ENCODE measurements around the gene SESN3. TPM values are rescaled to one million over a fixed set of nuclear protein-coding genes. Genes with fewer than 3 reads are reported as not detected.
"Not testable (repeated sequence)": the region's sequence is repeated elsewhere in the genome, so short reads cannot be mapped to it uniquely, and the experiment has no call there.

SESN3 gene
- total and polyA plus RNA-seq, 4 donors: 4.0 to 73.3 (median 20.1) TPM

- Histone ChIP-seq H3K9ac (ENCODE audit: insufficient read depth in 1 of 2, low read length in 2 of 2) (no peak overlapping the region), H3K9me3 (ENCODE audit: control insufficient read depth in 4 of 4, insufficient read depth in 3 of 4, low read length in 3 of 4) (no peaks in the 10 kb centered on the region), H3K27me3 (ENCODE audit: control insufficient read depth in 3 of 3, insufficient read depth in 3 of 3, low read length in 2 of 3) (no peaks in the 10 kb centered on the region), H3K36me3 (ENCODE audit: control insufficient read depth in 4 of 4, insufficient read depth in 4 of 4, low read length in 4 of 4) (no peaks in the 10 kb centered on the region), H3K27ac (ENCODE audit: low read depth in 1 of 2, low read length in 1 of 2) (no peak overlapping the region), H3K4me3 (no peak overlapping the region), H3K4me1 (ENCODE audit: control insufficient read depth in 5 of 5, insufficient read depth in 5 of 5, low read length in 5 of 5) (peaks cover 0 to 8% (median under 1%) of the 10 kb centered on the region in 5 donors)
- TF ChIP-seq CTCF (IDR thresholded peaks at IDR 0.05; ENCODE audit: control extremely low read depth, extremely low read depth): no peak
- ATAC-seq (ENCODE audit: insufficient read depth, low FRiP score) (no peak), DNase-seq (no peak)
- 82 to 91% methylated on average over 2 of the region's 2 CpGs for WGBS, 2 donors
Observed at GRCh38 chr11:95142431-95142830, 88.6 kb downstream of the SESN3 start.

DNA sequence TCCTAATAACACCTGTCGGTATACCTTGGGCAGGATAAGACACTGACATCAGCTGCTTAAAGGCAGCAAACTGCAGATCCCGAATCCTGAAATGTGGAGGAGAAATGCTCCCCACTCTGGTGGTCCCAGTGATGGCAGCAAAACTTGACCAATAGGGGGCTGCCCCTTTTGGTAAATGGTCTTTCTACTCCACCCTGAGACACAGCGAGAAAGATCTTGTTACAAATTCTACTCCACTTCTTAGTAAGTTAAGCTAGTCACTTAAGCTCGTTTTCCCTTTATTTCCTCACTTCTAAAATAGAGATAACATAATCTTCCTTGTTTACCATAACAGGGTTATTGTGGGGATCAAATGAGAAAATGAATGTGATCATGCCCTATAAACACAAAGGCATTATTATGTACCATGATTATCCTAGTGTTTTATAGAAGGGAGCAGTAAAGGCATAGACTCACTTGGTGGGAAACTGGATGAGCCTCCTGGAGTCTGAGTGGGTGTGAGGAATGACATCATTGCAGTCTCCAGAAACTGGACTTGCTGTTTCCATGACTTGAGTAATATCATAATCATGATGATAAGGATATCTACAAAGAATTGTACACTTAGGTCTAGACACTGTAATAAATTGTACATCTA, 90.5 kb downstream of the SESN3 start:
- no peak for DNase-seq
- Histone ChIP-seq H3K9me3 (ENCODE audit: control insufficient read depth in 4 of 4, insufficient read depth in 3 of 4, low read length in 3 of 4) (no peaks in the 10 kb centered on the region), H3K36me3 (ENCODE audit: control insufficient read depth in 4 of 4, insufficient read depth in 4 of 4, low read length in 4 of 4) (no peaks in the 10 kb centered on the region), H3K27ac (ENCODE audit: low read depth in 1 of 2, low read length in 1 of 2) (no peak overlapping the region), H3K9ac (ENCODE audit: insufficient read depth in 1 of 2, low read length in 2 of 2) (no peak overlapping the region), H3K27me3 (ENCODE audit: control insufficient read depth in 3 of 3, insufficient read depth in 3 of 3, low read length in 2 of 3) (no peaks in the 10 kb centered on the region), H3K4me3 (no peak overlapping the region), H3K4me1 (ENCODE audit: control insufficient read depth in 5 of 5, insufficient read depth in 5 of 5, low read length in 5 of 5) (no peaks in the 10 kb centered on the region)
- ATAC-seq (ENCODE audit: insufficient read depth, low FRiP score): no peak
- 72 to 86% methylated on average over 4 of the region's 4 CpGs for WGBS, 2 donors
- no peak for TF ChIP-seq CTCF (IDR thresholded peaks at IDR 0.05; ENCODE audit: control extremely low read depth, extremely low read depth)

DNA sequence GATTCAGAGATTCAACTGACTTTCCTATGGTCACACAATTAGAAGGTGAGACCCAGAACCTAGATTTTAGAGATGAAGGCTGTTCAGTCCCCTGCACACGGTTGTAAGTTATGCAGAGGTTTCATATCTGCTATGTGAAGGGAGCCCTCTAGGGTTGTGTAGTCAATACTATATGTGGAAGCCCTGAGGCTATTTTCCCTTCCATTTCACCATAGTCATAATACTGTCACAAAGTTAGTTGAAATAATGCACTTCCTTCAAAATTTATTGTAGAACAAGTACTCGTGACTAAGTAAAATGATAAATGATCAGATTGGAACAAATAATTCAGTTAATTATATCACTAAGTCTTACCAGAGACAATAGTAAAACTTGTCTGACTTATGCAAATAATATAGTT, 92.6 kb downstream of the SESN3 start:
- no peak for ATAC-seq (ENCODE audit: insufficient read depth, low FRiP score)
- peak in 1 of 3 donors; percentile 37 for DNase-seq
- no peak for TF ChIP-seq CTCF (IDR thresholded peaks at IDR 0.05; ENCODE audit: control extremely low read depth, extremely low read depth)

DNA sequence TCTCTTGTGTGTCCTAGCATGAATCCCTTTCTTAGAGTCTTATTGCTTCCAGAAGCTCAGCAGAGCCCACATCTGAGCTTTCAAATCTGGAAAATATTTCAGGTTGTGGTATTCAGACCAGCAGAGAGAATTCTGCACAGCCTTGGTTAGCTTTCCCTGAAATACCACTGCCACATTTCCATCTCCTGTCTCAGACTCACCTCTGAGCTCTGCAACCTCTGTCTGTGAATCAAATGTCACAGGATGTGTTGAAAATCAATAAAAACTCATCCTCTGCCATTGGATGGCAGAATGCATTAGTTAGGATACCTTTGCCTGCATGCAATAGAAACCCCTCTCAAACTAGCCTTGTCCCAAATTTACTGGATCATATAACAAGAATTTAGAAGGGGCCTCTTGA, 93.7 kb downstream of the SESN3 start:
- Histone ChIP-seq H3K4me1 (ENCODE audit: control insufficient read depth in 5 of 5, insufficient read depth in 5 of 5, low read length in 5 of 5) (peaks cover 0 to 7% (median 0%) of the 10 kb centered on the region in 5 donors), H3K9me3 (ENCODE audit: control insufficient read depth in 4 of 4, insufficient read depth in 3 of 4, low read length in 3 of 4) (no peaks in the 10 kb centered on the region), H3K36me3 (ENCODE audit: control insufficient read depth in 4 of 4, insufficient read depth in 4 of 4, low read length in 4 of 4) (peaks cover 0 to 5% (median 0%) of the 10 kb centered on the region in 4 donors), H3K27ac (ENCODE audit: low read depth in 1 of 2, low read length in 1 of 2) (no peak overlapping the region), H3K9ac (ENCODE audit: insufficient read depth in 1 of 2, low read length in 2 of 2) (no peak overlapping the region), H3K27me3 (ENCODE audit: control insufficient read depth in 3 of 3, insufficient read depth in 3 of 3, low read length in 2 of 3) (no peaks in the 10 kb centered on the region), H3K4me3 (no peak overlapping the region)
- DNase-seq (no peak), ATAC-seq (ENCODE audit: insufficient read depth, low FRiP score) (no peak)
- no peak for TF ChIP-seq CTCF (IDR thresholded peaks at IDR 0.05; ENCODE audit: control extremely low read depth, extremely low read depth)

More for the DNA sequence above, 92.6 kb downstream of the SESN3 start:
- H3K27ac ChIP-seq (ENCODE audit: low read depth in 1 of 2, low read length in 1 of 2): no peak overlapping the region
- H3K4me1 ChIP-seq (ENCODE audit: control insufficient read depth in 5 of 5, insufficient read depth in 5 of 5, low read length in 5 of 5): peaks cover 0 to 7% (median 0%) of the 10 kb centered on the region in 5 donors
- no peak overlapping the region for H3K4me3 ChIP-seq
- WGBS, 2 donors: 19 to 24% methylated on average over 2 of the region's 2 CpGs
- no peak overlapping the region for H3K9ac ChIP-seq (ENCODE audit: insufficient read depth in 1 of 2, low read length in 2 of 2)
- no peaks in the 10 kb centered on the region for H3K27me3 ChIP-seq (ENCODE audit: control insufficient read depth in 3 of 3, insufficient read depth in 3 of 3, low read length in 2 of 3)
- no peaks in the 10 kb centered on the region for H3K9me3 ChIP-seq (ENCODE audit: control insufficient read depth in 4 of 4, insufficient read depth in 3 of 4, low read length in 3 of 4)
- peaks cover 0 to 2% (median 0%) of the 10 kb centered on the region in 4 donors for H3K36me3 ChIP-seq (ENCODE audit: control insufficient read depth in 4 of 4, insufficient read depth in 4 of 4, low read length in 4 of 4)

- not testable (repeated sequence) for H3K4me1 ChIP-seq (ENCODE audit: control insufficient read depth in 5 of 5, insufficient read depth in 5 of 5, low read length in 5 of 5); DNase-seq; H3K27me3 ChIP-seq (ENCODE audit: control insufficient read depth in 3 of 3, insufficient read depth in 3 of 3, low read length in 2 of 3); ATAC-seq (ENCODE audit: insufficient read depth, low FRiP score); H3K36me3 ChIP-seq (ENCODE audit: control insufficient read depth in 4 of 4, insufficient read depth in 4 of 4, low read length in 4 of 4); H3K9me3 ChIP-seq (ENCODE audit: control insufficient read depth in 4 of 4, insufficient read depth in 3 of 4, low read length in 3 of 4); H3K27ac ChIP-seq (ENCODE audit: low read depth in 1 of 2, low read length in 1 of 2); H3K9ac ChIP-seq (ENCODE audit: insufficient read depth in 1 of 2, low read length in 2 of 2); H3K4me3 ChIP-seq
- WGBS, 2 donors: 97 to 100% methylated on average over 4 of the region's 4 CpGs
Observed at GRCh38 chr11:95136747-95137146, 94.3 kb downstream of the SESN3 start.

Data from lung (tissue), 12 donors.